Ascending aorta (tissue), 2 donors: ENCODE measurements around the gene ABI3. TPM values are rescaled to one million over a fixed set of nuclear protein-coding genes. Genes with fewer than 3 reads are reported as not detected.

Source experiments
- DNase-seq, 2 donors: peaks; one replicate each; pipeline ENCODE4 v3.0.0-alpha.2; 2019; ENCODE audit warnings: low spot score in 2 of 2
- H3K27ac ChIP-seq, 2 donors: fragments of 200-600 bp; sonication (generic); one replicate each; pipeline ENCODE4 v1.5.1; 2016 to 2017; ENCODE audit warnings: mild to moderate bottlenecking in 1 of 2
- H3K27me3 ChIP-seq: fragments of 200-600 bp; sonication (generic); one replicate; pipeline ENCODE4 v1.5.1; 2017
- H3K36me3 ChIP-seq, 2 donors: fragments of 200-600 bp; sonication (generic); one replicate each; pipeline ENCODE4 v1.5.1; 2016
- H3K4me1 ChIP-seq, 2 donors: fragments of 200-600 bp; sonication (generic); one replicate each; pipeline ENCODE4 v1.5.1; 2016 to 2017; ENCODE audit warnings: mild to moderate bottlenecking in 1 of 2
- H3K4me3 ChIP-seq, 2 donors: fragments of 200-600 bp; sonication (generic); one replicate each; pipeline ENCODE4 v1.5.1; 2016 to 2017; ENCODE audit warnings: mild to moderate bottlenecking in 1 of 2
- H3K9me3 ChIP-seq, 2 donors: fragments of 200-600 bp; sonication (generic); one replicate each; pipeline ENCODE4 v1.5.1; 2016
- CTCF ChIP-seq, 3 experiments: fragments of 200-600 bp in 2 of 3; fragments of 450-650 bp in 1 of 3; sonication (generic) in 2 of 3; IDR thresholded peaks; one replicate each; pipeline ENCODE4 v1.5.1; 2016 to 2019; ENCODE audit warnings: antibody characterized with exemption in 3 of 3, mild to moderate bottlenecking in 1 of 3, moderate library complexity in 1 of 3
- intact Hi-C: fragments of 100-400 bp; cut with DNase I; formaldehyde crosslinking; loops from one replicate; pipeline ENCODE4 v1.15.1; 2023
- total RNA-seq: library from RNA; depleted of rRNA; stranded (reverse); fragments of >200 nt; gene quantifications from one replicate; pipeline ENCODE4 v1.1.0, GENCODE V29; 2016

The ABI3 gene
- total RNA-seq, 1 donor from 2014 or later = 35.1 TPM

DNA sequence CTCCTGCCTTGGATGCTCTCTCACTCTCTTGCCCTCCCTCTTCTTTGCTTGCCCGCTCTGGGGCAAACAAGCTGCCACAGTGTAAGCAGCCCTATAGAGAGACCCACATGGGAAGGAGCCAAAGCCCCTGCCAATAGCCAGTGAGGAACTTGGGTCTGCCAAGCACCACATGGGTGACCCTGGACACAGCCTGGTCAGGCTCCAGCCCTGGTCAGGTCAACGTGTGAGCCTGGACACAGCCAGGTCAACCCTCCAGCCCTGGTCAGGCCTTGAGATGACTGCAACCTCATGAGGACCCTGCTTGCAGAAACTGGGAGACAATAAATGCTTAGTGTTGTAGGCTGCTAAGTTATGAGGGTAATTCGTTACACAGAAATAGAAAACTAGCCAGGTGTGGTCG is 34.3 kb downstream of the ABI3 start:
- Histone ChIP-seq H3K36me3 (no peaks in the 10 kb centered on the region), H3K4me3 (no peak overlapping the region), H3K4me1 (no peaks in the 10 kb centered on the region), H3K9me3 (no peaks in the 10 kb centered on the region), H3K27me3 (no peaks in the 10 kb centered on the region), H3K27ac (no peak overlapping the region)
- DNase-seq = no peak
- intact Hi-C loops = no loop called here
- no peak for TF ChIP-seq CTCF (IDR thresholded peaks at IDR 0.05)

GRCh38 chr17:49247944-49248343 is 37.4 kb downstream of the ABI3 start:
- no peak for TF ChIP-seq CTCF (IDR thresholded peaks at IDR 0.05)
- intact Hi-C loops = no loop called here
- no peaks in the 10 kb centered on the region for H3K4me1 ChIP-seq
- H3K27ac ChIP-seq = no peak overlapping the region
- no peaks in the 10 kb centered on the region for H3K9me3 ChIP-seq
- no peak overlapping the region for H3K4me3 ChIP-seq
- no peaks in the 10 kb centered on the region for H3K36me3 ChIP-seq
- DNase-seq = no peak
- H3K27me3 ChIP-seq = no peaks in the 10 kb centered on the region

DNA sequence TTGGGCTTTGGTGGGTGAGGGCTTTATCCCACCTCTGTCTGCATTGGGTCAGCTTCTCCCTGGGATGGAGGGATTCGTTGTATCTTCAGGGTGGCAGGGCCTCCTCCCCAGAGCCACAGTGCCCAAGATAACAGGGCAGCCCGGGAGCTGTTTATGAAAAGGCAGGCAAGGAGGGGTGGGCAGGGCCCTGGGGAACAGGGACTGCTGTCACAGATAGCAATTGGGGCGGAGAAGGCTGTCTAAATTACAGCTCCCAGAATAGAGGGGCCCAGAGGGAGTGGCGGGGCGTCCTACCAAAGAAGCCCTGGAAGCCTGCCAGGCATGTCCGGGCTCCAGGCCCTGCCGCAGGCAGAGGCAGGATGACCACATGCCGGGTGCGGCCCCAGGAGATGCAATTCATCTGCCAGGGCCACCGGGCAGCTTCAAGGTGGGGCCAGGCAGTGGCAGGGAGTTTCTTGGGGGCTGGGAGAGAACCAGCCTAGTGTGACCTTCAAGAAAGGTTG is 38.8 kb downstream of the ABI3 start:
- no peak for TF ChIP-seq CTCF (IDR thresholded peaks at IDR 0.05)
- no peak overlapping the region for H3K4me3 ChIP-seq
- DNase-seq = no peak
- no peak overlapping the region for H3K27ac ChIP-seq
- H3K9me3 ChIP-seq = no peaks in the 10 kb centered on the region
- no peaks in the 10 kb centered on the region for H3K36me3 ChIP-seq
- H3K27me3 ChIP-seq = no peaks in the 10 kb centered on the region
- no peaks in the 10 kb centered on the region for H3K4me1 ChIP-seq
- intact Hi-C loops = no loop called here

DNA sequence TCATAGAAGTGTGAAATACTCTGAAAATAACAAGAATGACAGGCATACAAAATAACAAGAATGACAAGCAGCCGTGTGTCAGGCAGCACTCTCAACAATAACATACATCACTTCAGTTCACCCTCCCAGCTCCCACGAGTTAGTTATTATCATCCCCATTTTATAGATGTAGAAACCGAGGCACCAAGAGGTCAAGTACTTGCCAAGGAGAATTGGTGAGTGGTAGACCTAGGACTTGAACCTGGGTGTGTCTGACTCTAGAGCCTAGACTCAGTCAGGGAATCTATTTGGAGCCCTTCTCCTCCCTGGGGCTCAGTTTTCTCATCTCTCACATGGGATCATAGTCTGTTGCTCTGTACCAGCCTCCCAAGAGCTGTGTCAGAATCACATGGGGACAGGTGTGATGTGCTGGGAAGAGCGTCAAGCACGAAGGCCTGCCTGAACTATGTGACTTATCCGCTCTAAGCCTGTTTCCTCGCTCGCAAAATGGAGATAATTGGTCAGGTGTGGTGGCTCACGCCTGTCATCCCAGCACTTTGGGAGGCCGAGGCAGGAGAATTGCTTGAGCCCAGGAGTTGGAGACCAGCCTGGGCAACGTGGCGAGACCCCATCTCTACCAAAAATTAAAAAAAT is 39.5 kb downstream of the ABI3 start:
- H3K4me1 ChIP-seq = no peaks in the 10 kb centered on the region
- H3K27me3 ChIP-seq = no peaks in the 10 kb centered on the region
- no peak for TF ChIP-seq CTCF (IDR thresholded peaks at IDR 0.05)
- H3K36me3 ChIP-seq = no peaks in the 10 kb centered on the region
- DNase-seq = no peak
- no peaks in the 10 kb centered on the region for H3K9me3 ChIP-seq
- intact Hi-C loops = no loop called here
- no peak overlapping the region for H3K27ac ChIP-seq
- H3K4me3 ChIP-seq = no peak overlapping the region

GRCh38 chr17:49252148-49252695 is 41.7 kb downstream of the ABI3 start:
- H3K27me3 ChIP-seq = no peaks in the 10 kb centered on the region
- no peaks in the 10 kb centered on the region for H3K9me3 ChIP-seq
- no peak overlapping the region for H3K27ac ChIP-seq
- DNase-seq = peak in 1 of 2 donors; percentile 10
- intact Hi-C loops = no loop called here
- no peaks in the 10 kb centered on the region for H3K36me3 ChIP-seq
- no peaks in the 10 kb centered on the region for H3K4me1 ChIP-seq
- no peak overlapping the region for H3K4me3 ChIP-seq
- TF ChIP-seq CTCF (IDR thresholded peaks at IDR 0.05) = no peak
